GM12878 (cell line): ENCODE measurements around the gene RPL13A. TPM values are rescaled to one million over a fixed set of nuclear protein-coding genes. Genes with fewer than 3 reads are reported as not detected.
"Not testable (repeated sequence)": the region's sequence is repeated elsewhere in the genome, so short reads cannot be mapped to it uniquely, and the experiment has no call there.

Source experiments
- ATAC-seq: fragments of 200-7000 bp; cut with Tn5 transposase; 3 replicates; pipeline ENCODE4 v1.9.1; 2020; ENCODE audit warnings: mild to moderate bottlenecking, moderate library complexity
- BruUV-seq: library from RNA; stranded (reverse); fragments of 400-500 nt; replicated peaks from 2 replicates; lab custom pipeline; 2021; lab: Mats Ljungman, UMichigan
- CTCF ChIA-PET: fragments of 300-600 bp; sonication (Branson Sonifier 250); formaldehyde crosslinking; extraction: SDS; loops from one replicate; lab custom pipeline; 2021; ENCODE audit warnings: inconsistent platforms; lab: Yijun Ruan, JAX
- POLR2A ChIA-PET: fragments of 350-600 bp; formaldehyde crosslinking; extraction: SDS; loops from one replicate; lab custom pipeline; 2021; ENCODE audit warnings: inconsistent platforms; lab: Charles Lee
- RAD21 ChIA-PET: fragments of 300-600 bp; sonication (Branson Sonifier 250); formaldehyde crosslinking; loops from one replicate; lab custom pipeline; 2023; ENCODE audit warnings: antibody characterized with exemption; ENCODE audit not compliant: unreplicated experiment; lab: Charles Lee
- SMC1A ChIA-PET: fragments of 300-600 bp; sonication (Branson Sonifier 250); formaldehyde crosslinking; loops from one replicate; lab custom pipeline; 2023; ENCODE audit not compliant: unreplicated experiment, uncharacterized antibody; lab: Charles Lee
- DNase-seq: peaks from one replicate; pipeline ENCODE4 v3.0.0-alpha.2; 2011; ENCODE audit warnings: low read depth, low spot score
- FAIRE-seq: peaks from 3 replicates; lab custom pipeline; 2011; peaks lifted over from hg19 to GRCh38; lab: Jason Lieb, UNC
- H2AFZ ChIP-seq: 2 replicates; pipeline ENCODE4 v1.6.0; 2011; ENCODE audit warnings: low read depth, low read length, control low read depth; ENCODE audit not compliant: control insufficient read depth
- H3K27ac ChIP-seq: 2 replicates; pipeline ENCODE4 v1.5.1; 2011; ENCODE audit warnings: control low read depth; ENCODE audit not compliant: control insufficient read depth, insufficient read depth
- H3K27me3 ChIP-seq, 2 experiments: replicated peaks in 1 of 2; 2 replicates each; pipeline versions ENCODE4 v1.6.0 to v1.6.1; 2011; ENCODE audit warnings: low read length in 1 of 2; ENCODE audit not compliant: control insufficient read depth in 2 of 2, insufficient read depth in 2 of 2
- H3K36me3 ChIP-seq, 2 experiments: 2 replicates each; pipeline ENCODE4 v1.5.1; 2011; ENCODE audit warnings: low read length in 1 of 2; ENCODE audit not compliant: control insufficient read depth in 2 of 2, insufficient read depth in 2 of 2
- H3K4me1 ChIP-seq: 2 replicates; pipeline ENCODE4 v1.6.1; 2011; ENCODE audit warnings: mild to moderate bottlenecking, low read length, moderate library complexity, mixed read lengths; ENCODE audit not compliant: control insufficient read depth, insufficient read depth
- H3K4me2 ChIP-seq: 2 replicates; pipeline ENCODE4 v1.6.0; 2011; ENCODE audit warnings: control low read depth; ENCODE audit not compliant: control insufficient read depth, insufficient read depth
- H3K4me3 ChIP-seq: fragments of 200-600 bp; sonication (generic); 2 replicates; pipeline ENCODE4 v1.5.1; 2016
- H3K79me2 ChIP-seq: 2 replicates; pipeline ENCODE4 v1.6.0; 2011; ENCODE audit warnings: low read length; ENCODE audit not compliant: control insufficient read depth, insufficient read depth
- H3K9ac ChIP-seq: 2 replicates; pipeline ENCODE4 v1.8.0; 2011; ENCODE audit warnings: low read length, control low read depth, mixed read lengths; ENCODE audit not compliant: control insufficient read depth, insufficient read depth
- H3K9me3 ChIP-seq: replicated peaks from 3 replicates; pipeline ENCODE4 v1.5.1; 2011; ENCODE audit warnings: mild to moderate bottlenecking, low read length; ENCODE audit not compliant: control insufficient read depth, insufficient read depth
- H4K20me1 ChIP-seq: 2 replicates; pipeline ENCODE4 v1.6.0; 2011; ENCODE audit not compliant: control insufficient read depth, insufficient read depth
- CEBPZ ChIP-seq: fragments of 150-350 bp; IDR thresholded peaks from 2 replicates; pipeline ENCODE4 v1.6.1; 2016; ENCODE audit warnings: low read depth, low read length
- CREM ChIP-seq: IDR thresholded peaks from 2 replicates; pipeline ENCODE4 v1.6.1; 2014; ENCODE audit warnings: antibody characterized with exemption, low read depth
- HCFC1 ChIP-seq: fragments of 150-350 bp; IDR thresholded peaks from 2 replicates; pipeline ENCODE4 v1.6.1; 2014; ENCODE audit warnings: low read length
- SIX5 ChIP-seq: IDR thresholded peaks from 2 replicates; pipeline ENCODE4 v1.6.1; 2011; ENCODE audit warnings: mild to moderate bottlenecking, low read depth, low read length, moderate library complexity; ENCODE audit not compliant: severe bottlenecking
- ZBTB40 ChIP-seq: fragments of 450-650 bp; IDR thresholded peaks from 2 replicates; pipeline ENCODE4 v1.6.1; 2016; ENCODE audit warnings: mild to moderate bottlenecking, moderate library complexity, borderline replicate concordance
- WGBS: methylation state at CpG from one replicate; pipeline ENCODE4 v1.1.6; 2016; ENCODE audit warnings: low lambda C conversion rate; ENCODE audit not compliant: insufficient replicate concordance, insufficient coverage; ENCODE audit errors: missing lambda C conversion rate; 5-methylcytosine and 5-hydroxymethylcytosine counted together
- in situ Hi-C: fragments of 300-500 bp; cut with MboI; formaldehyde crosslinking; loops from 9 replicates; pipeline ENCODE4 v1.14.3; 2018; ENCODE audit warnings: mixed read lengths
- intact Hi-C: fragments of 100-400 bp; cut with micrococcal nuclease; formaldehyde crosslinking; loops from one replicate; pipeline ENCODE4 v1.14.2; 2022; ENCODE audit not compliant: unreplicated experiment
- polyA plus RNA-seq, 11 experiments: library from polyadenylated mRNA; depleted of rRNA in 4 of 11; unstranded in 6 of 11; stranded (reverse) in 5 of 11; fragments of >200 nt; fragmentation: Nextera tagmentation in 4 of 11; fragmentation: Illumina TruSeq in 1 of 11; extraction: Ambion mirVana in 4 of 11; extraction: Trizol in 1 of 11; gene quantifications; 1 replicate in 1 of 11; 2 replicates in 10 of 11; pipeline versions ENCODE4 v1.2.1 to v1.2.3, GENCODE V29; 2011 to 2016; ENCODE audit warnings: inconsistent platforms in 2 of 11, missing spikeins in 2 of 11, low read depth in 1 of 11
- total RNA-seq, 4 experiments: library from RNA; depleted of rRNA in 3 of 4; stranded (reverse); fragments of >200 nt in 3 of 4; fragmentation: Illumina TruSeq in 1 of 4; extraction: Trizol in 1 of 4; gene quantifications; 2 replicates each; pipeline versions ENCODE4 v1.2.1 to v1.2.3, GENCODE V29; 2013 to 2021

Gene RPL13A
- total and polyA plus RNA-seq, 10 of the 15 experiments (the other 5 are each of a cell fraction or from before 2014, with no cell fraction given), result 1,426 to 8,961 (median 4,266) TPM

GRCh38 chr19:49459388-49459787 is 28.0 kb upstream of the RPL13A start (continued):
- TF ChIP-seq ZBTB40, result no peak
- peak; percentile 40 for TF ChIP-seq SIX5
- no peak for TF ChIP-seq CEBPZ
- peak; percentile 42; the same call in 1 of the 2 replicates for TF ChIP-seq HCFC1
- no peak for TF ChIP-seq CREM
- TF ChIP-seq, all 136 proteins: peak for 3

GRCh38 chr19:49461130-49461529 is 26.3 kb upstream of the RPL13A start:
- SMC1A ChIA-PET, intact Hi-C loops, H3K36me3 ChIP-seq, H3K9me3 ChIP-seq, H4K20me1 ChIP-seq, BruUV-seq, H3K79me2 ChIP-seq, POLR2A ChIA-PET, H3K9ac ChIP-seq, FAIRE-seq, H3K4me3 ChIP-seq, in situ Hi-C loops, RAD21 ChIA-PET, H3K27me3 ChIP-seq, H2AFZ ChIP-seq, DNase-seq, ATAC-seq, H3K27ac ChIP-seq, H3K4me2 ChIP-seq: not testable (repeated sequence)
- CTCF ChIA-PET, result interaction anchor here (0.9 kb wide), 1 partner anchor 9 kb away, joined by 4 read pairs; no protein-coding TSS in a partner anchor
- H3K4me1 ChIP-seq, result peaks cover 18% of the 10 kb centered on the region
- WGBS, result no CpG with 5 or more reads among the region's 1 CpG
